Omental fat pad (tissue), 4 donors: ENCODE results near the gene METTL24. TPM values are rescaled to one million over a fixed set of nuclear protein-coding genes. Genes with fewer than 3 reads are reported as not detected.

Experiments
- ATAC-seq: fragments of 150-250 bp; one replicate; pipeline ENCODE4 v1.9.1; 2016; ENCODE audit warnings: mild to moderate bottlenecking, moderate library complexity; ENCODE audit not compliant: low FRiP score
- DNase-seq: peaks from one replicate; pipeline ENCODE4 v3.0.0-alpha.2; 2019; ENCODE audit warnings: low spot score
- CTCF ChIP-seq, 3 donors: fragments of 450-650 bp; IDR thresholded peaks; one replicate each; pipeline ENCODE4 v1.5.1; 2016 to 2017; ENCODE audit warnings: antibody characterized with exemption in 3 of 3, mild to moderate bottlenecking in 3 of 3, moderate library complexity in 2 of 3
- total RNA-seq, 4 donors: library from RNA; depleted of rRNA; stranded (reverse); fragments of >200 nt; gene quantifications; one replicate each; pipeline ENCODE4 v1.1.0, GENCODE V29; 2016

METTL24 gene
- total RNA-seq, 4 donors from 2014 or later, result 2.4 to 6.9 (median 2.7) TPM

GRCh38 chr6:110378552-110378951 is 20.4 kb upstream of the METTL24 start:
- no peak for ATAC-seq
- TF ChIP-seq CTCF (IDR thresholded peaks at IDR 0.05), result no peak
- no peak for DNase-seq

GRCh38 chr6:110369066-110369465 is 10.9 kb upstream of the METTL24 start:
- DNase-seq (no peak), ATAC-seq (no peak)
- no peak for TF ChIP-seq CTCF (IDR thresholded peaks at IDR 0.05)

GRCh38 chr6:110368284-110368683 is 10.1 kb upstream of the METTL24 start:
- no peak for ATAC-seq
- DNase-seq, result no peak
- TF ChIP-seq CTCF (IDR thresholded peaks at IDR 0.05), result no peak

- no peak for TF ChIP-seq CTCF (IDR thresholded peaks at IDR 0.05)
- ATAC-seq, result no peak
- DNase-seq, result no peak
Observed at GRCh38 chr6:110367825-110368224, 9.7 kb upstream of the METTL24 start.

- ATAC-seq (no peak), DNase-seq (no peak)
- no peak for TF ChIP-seq CTCF (IDR thresholded peaks at IDR 0.05)
Observed at GRCh38 chr6:110366975-110367374, 8.8 kb upstream of the METTL24 start.

- DNase-seq (no peak), ATAC-seq (no peak)
- TF ChIP-seq CTCF (IDR thresholded peaks at IDR 0.05), result no peak
Observed at GRCh38 chr6:110366256-110366655, 8.1 kb upstream of the METTL24 start.

GRCh38 chr6:110364364-110365105 is 6.4 kb upstream of the METTL24 start:
- ATAC-seq (no peak), DNase-seq (no peak)
- no peak for TF ChIP-seq CTCF (IDR thresholded peaks at IDR 0.05)
